MCF 10A (cell line): ENCODE results near the gene PHF11. TPM values are rescaled to one million over a fixed set of nuclear protein-coding genes. Genes with fewer than 3 reads are reported as not detected.

Experiments
- BruUV-seq: library from RNA; stranded (reverse); fragments of 400-500 nt; replicated peaks from 2 replicates; lab custom pipeline; 2021; lab: Mats Ljungman, UMichigan
- CTCF ChIA-PET: fragments of 300-600 bp; sonication (Branson Sonifier 250); formaldehyde crosslinking; extraction: SDS; loops from one replicate; lab custom pipeline; 2021; ENCODE audit warnings: antibody characterized with exemption, inconsistent platforms; lab: Yijun Ruan, JAX
- POLR2A ChIA-PET: fragments of 300-600, 350-650 bp; sonication (Branson Sonifier 250); formaldehyde crosslinking; extraction: SDS; loops from one replicate; lab custom pipeline; 2020; ENCODE audit warnings: antibody characterized with exemption, inconsistent platforms; lab: Yijun Ruan, JAX
- DNase-seq: peaks from one replicate; pipeline ENCODE4 v3.0.0-alpha.2; 2018; ENCODE audit not compliant: unreplicated experiment
- H3K27ac Mint-ChIP-seq: one replicate; pipeline ENCODE4 v1.8.0; 2022; ENCODE audit warnings: mild to moderate bottlenecking, low read depth, mixed read lengths; ENCODE audit not compliant: unreplicated experiment
- H3K27me3 Mint-ChIP-seq: one replicate; pipeline ENCODE4 v1.8.0; 2022; ENCODE audit warnings: mixed read lengths; ENCODE audit not compliant: insufficient read depth, unreplicated experiment
- H3K36me3 Mint-ChIP-seq: one replicate; pipeline ENCODE4 v1.8.0; 2022; ENCODE audit warnings: mild to moderate bottlenecking, moderate library complexity, mixed read lengths; ENCODE audit not compliant: insufficient read depth, unreplicated experiment
- H3K4me1 Mint-ChIP-seq: one replicate; pipeline ENCODE4 v1.8.0; 2022; ENCODE audit warnings: mixed read lengths; ENCODE audit not compliant: insufficient read depth, unreplicated experiment
- H3K4me3 Mint-ChIP-seq: one replicate; pipeline ENCODE4 v1.8.0; 2022; ENCODE audit warnings: mild to moderate bottlenecking, moderate library complexity, mixed read lengths; ENCODE audit not compliant: unreplicated experiment
- H3K9me3 Mint-ChIP-seq: one replicate; pipeline ENCODE4 v1.8.0; 2022; ENCODE audit warnings: mixed read lengths; ENCODE audit not compliant: unreplicated experiment
- intact Hi-C: fragments of 100-400 bp; cut with micrococcal nuclease; formaldehyde crosslinking; loops from 2 replicates; pipeline ENCODE4 v1.14.1; 2022
- total RNA-seq: library from RNA; stranded (reverse); gene quantifications from 2 replicates; pipeline ENCODE4 v1.2.3, GENCODE V29; 2022
- TF ChIP-seq, protein P1 (sequence below): fragments of 200-600 bp; IDR thresholded peaks from one replicate; pipeline ENCODE4 v1.8.0; 2022; ENCODE audit warnings: antibody characterized with exemption, mild to moderate bottlenecking; ENCODE audit not compliant: unreplicated experiment

PHF11 gene
- total RNA-seq, 1 experiment from 2014 or later = 17.9 TPM

DNA sequence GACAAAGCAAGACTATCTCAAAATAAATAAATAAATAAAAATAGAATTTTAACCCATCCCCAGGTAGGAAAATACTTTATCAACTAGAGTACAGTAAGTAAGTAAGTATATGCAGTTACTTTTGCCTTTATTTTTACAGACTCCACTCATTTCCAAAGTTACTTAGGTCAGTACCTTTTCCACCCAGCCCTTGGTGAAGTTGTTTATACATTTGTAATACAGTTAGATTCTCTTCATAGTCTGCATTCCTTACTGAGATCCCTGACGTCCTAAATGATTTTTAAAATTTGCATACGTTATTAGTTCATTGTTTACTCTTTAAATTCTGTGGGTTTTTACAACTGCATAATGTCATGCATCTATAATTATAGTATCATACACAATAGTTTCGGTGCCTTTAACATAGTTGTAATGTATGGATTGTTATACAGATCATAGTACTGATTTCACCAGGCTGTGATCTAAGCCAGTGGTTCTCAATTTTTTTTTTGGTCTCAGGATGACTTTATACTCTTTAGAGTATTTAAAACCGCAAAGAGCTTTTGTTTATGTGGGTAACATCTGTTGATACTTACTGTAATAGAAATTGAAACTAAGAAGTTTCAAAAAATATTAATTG, 41.3 kb upstream of the PHF11 start:
- ChIA-PET CTCF (interaction anchor here (1.7 kb wide), 1 partner anchor 10 kb away, joined by 5 read pairs; the partner anchor contains the start of gene SETDB2), POLR2A (interaction anchor here (3.7 kb wide), 1 partner anchor 10 kb away, joined by 27 read pairs; the partner anchor contains the start of genes CAB39L and SETDB2)
- peaks cover 6% of the 10 kb centered on the region for H3K4me1 Mint-ChIP-seq
- H3K27me3 Mint-ChIP-seq = no peaks in the 10 kb centered on the region
- H3K9me3 Mint-ChIP-seq = no peaks in the 10 kb centered on the region
- peaks cover 11% of the 10 kb centered on the region for H3K36me3 Mint-ChIP-seq
- intact Hi-C loops = no loop called here
- no TSS peak for BruUV-seq
- TF ChIP-seq, protein P1, sequence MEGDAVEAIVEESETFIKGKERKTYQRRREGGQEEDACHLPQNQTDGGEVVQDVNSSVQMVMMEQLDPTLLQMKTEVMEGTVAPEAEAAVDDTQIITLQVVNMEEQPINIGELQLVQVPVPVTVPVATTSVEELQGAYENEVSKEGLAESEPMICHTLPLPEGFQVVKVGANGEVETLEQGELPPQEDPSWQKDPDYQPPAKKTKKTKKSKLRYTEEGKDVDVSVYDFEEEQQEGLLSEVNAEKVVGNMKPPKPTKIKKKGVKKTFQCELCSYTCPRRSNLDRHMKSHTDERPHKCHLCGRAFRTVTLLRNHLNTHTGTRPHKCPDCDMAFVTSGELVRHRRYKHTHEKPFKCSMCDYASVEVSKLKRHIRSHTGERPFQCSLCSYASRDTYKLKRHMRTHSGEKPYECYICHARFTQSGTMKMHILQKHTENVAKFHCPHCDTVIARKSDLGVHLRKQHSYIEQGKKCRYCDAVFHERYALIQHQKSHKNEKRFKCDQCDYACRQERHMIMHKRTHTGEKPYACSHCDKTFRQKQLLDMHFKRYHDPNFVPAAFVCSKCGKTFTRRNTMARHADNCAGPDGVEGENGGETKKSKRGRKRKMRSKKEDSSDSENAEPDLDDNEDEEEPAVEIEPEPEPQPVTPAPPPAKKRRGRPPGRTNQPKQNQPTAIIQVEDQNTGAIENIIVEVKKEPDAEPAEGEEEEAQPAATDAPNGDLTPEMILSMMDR = no peak
- H3K4me3 Mint-ChIP-seq = no peak overlapping the region
- no peak for DNase-seq
- H3K27ac Mint-ChIP-seq = no peak overlapping the region

DNA sequence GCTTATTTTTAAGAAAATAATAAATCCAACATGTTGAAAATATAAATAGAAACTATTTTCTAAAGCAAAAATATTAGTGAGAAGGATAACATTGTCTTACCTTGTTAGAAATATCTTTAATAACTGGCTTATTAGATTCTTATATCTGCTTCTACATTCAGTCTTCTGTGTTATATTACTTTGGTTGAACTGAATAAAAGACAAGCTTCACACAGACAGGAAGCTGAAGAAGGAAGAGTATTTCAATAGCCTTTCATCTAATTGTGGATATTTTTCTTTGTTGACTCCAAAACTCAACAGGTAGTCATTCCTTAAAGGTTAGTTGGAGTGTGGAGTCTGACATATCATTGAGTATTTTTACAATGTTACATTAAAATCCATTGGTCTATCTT, 40.8 kb upstream of the PHF11 start:
- no TSS peak for BruUV-seq
- no peak for DNase-seq
- POLR2A ChIA-PET = interaction anchor here (3.7 kb wide), 1 partner anchor 10 kb away, joined by 27 read pairs; the partner anchor contains the start of genes CAB39L and SETDB2
- no peaks in the 10 kb centered on the region for H3K9me3 Mint-ChIP-seq
- CTCF ChIA-PET = no interaction called here
- TF ChIP-seq, protein P1 = no peak
- no peaks in the 10 kb centered on the region for H3K27me3 Mint-ChIP-seq
- no peak overlapping the region for H3K4me3 Mint-ChIP-seq
- intact Hi-C loops = no loop called here
- no peak overlapping the region for H3K27ac Mint-ChIP-seq
- H3K4me1 Mint-ChIP-seq = peaks cover 4% of the 10 kb centered on the region
- H3K36me3 Mint-ChIP-seq = peaks cover 11% of the 10 kb centered on the region

DNA sequence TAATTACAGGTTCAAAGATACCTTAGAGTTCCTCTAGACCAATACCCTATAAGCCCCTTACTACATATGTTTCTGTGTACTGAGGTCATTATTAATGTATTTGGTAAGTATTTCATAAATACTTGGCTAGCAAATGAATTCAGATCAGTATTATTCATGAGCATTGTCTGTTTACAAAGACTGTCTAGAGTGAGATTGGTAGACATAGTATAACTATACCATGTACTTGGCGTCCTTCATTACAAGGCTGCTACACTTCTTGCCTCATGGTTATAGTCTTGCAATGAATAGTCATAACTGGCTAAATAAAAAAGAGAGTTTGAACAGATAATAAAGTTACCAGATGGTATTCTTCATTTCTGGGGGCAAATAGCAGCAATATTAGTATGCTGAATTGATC, 39.6 kb upstream of the PHF11 start:
- TF ChIP-seq, protein P1 = no peak
- no peak overlapping the region for H3K27ac Mint-ChIP-seq
- intact Hi-C loops = no loop called here
- ChIA-PET CTCF (no interaction called here), POLR2A (no interaction called here)
- H3K4me3 Mint-ChIP-seq = no peak overlapping the region
- DNase-seq = no peak
- H3K27me3 Mint-ChIP-seq = no peaks in the 10 kb centered on the region
- no TSS peak for BruUV-seq
- no peaks in the 10 kb centered on the region for H3K4me1 Mint-ChIP-seq
- peaks cover 11% of the 10 kb centered on the region for H3K36me3 Mint-ChIP-seq
- H3K9me3 Mint-ChIP-seq = no peaks in the 10 kb centered on the region

DNA sequence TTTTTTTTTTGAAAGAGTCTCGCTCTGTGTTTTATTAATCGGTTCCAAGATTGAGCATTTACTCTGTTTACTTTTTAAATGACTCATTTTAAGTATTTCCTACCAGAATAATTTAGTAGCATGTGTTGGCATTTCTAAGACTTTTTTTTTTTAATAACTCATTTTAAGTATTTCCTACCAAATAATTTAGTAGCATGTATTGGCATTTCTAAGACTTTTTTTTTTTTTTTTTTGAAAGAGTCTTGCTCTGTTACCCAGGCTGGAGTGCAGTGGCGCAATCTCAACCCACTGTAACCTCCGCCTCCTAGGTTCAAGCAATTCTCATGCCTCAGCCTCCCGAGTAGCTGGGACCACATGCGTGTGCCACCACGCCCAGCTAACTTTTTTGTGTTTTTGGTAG, 38.5 kb upstream of the PHF11 start:
- peaks cover 17% of the 10 kb centered on the region for H3K36me3 Mint-ChIP-seq
- POLR2A ChIA-PET = interaction anchor here (0.6 kb wide), 1 partner anchor 391 kb away, joined by 5 read pairs; no protein-coding TSS in a partner anchor
- no TSS peak for BruUV-seq
- H3K27me3 Mint-ChIP-seq = no peaks in the 10 kb centered on the region
- H3K4me3 Mint-ChIP-seq = no peak overlapping the region
- no peak overlapping the region for H3K27ac Mint-ChIP-seq
- no peaks in the 10 kb centered on the region for H3K9me3 Mint-ChIP-seq
- H3K4me1 Mint-ChIP-seq = no peaks in the 10 kb centered on the region
- TF ChIP-seq, protein P1 = no peak
- intact Hi-C loops = no loop called here
- CTCF ChIA-PET = no interaction called here
- DNase-seq = no peak
